22Rv1 (cell line): Measurements from ENCODE around the gene TNFSF9.
"Not testable (repeated sequence)": the region's sequence is repeated elsewhere in the genome, so short reads cannot be mapped to it uniquely, and the experiment has no call there.

Source experiments
- H3K27ac ChIP-seq: fragments of 450-650 bp; 2 replicates; pipeline ENCODE4 v1.5.1; 2017
- CTCF ChIP-seq: fragments of 450-650 bp; IDR thresholded peaks from 2 replicates; pipeline ENCODE4 v1.5.1; 2017; ENCODE audit warnings: mild to moderate bottlenecking
- ZFX ChIP-seq: fragments of 450-650 bp; IDR thresholded peaks from 2 replicates; pipeline ENCODE4 v1.6.1; 2017; ENCODE audit warnings: antibody characterized with exemption, borderline replicate concordance

The TNFSF9 gene

GRCh38 chr19:6534451-6535093, 3.7 kb downstream of the TNFSF9 start:
- TF ChIP-seq CTCF (no peak), ZFX (no peak)

GRCh38 chr19:6535558-6536137, 4.8 kb downstream of the TNFSF9 start:
- no peak overlapping the region for H3K27ac ChIP-seq
- TF ChIP-seq CTCF (no peak), ZFX (no peak)

More at GRCh38 chr19:6534451-6535093, 3.7 kb downstream of the TNFSF9 start:
- no peak overlapping the region for H3K27ac ChIP-seq

- no peak overlapping the region for H3K27ac ChIP-seq
- TF ChIP-seq ZFX, result no peak
- TF ChIP-seq CTCF, result no peak
Measured at GRCh38 chr19:6539514-6539913, 8.7 kb downstream of the TNFSF9 start.

- TF ChIP-seq ZFX, result no peak
- TF ChIP-seq CTCF, result no peak
- no peak overlapping the region for H3K27ac ChIP-seq
Measured at GRCh38 chr19:6540918-6541689, 10.3 kb downstream of the TNFSF9 start.

GRCh38 chr19:6543866-6544347, 13.1 kb downstream of the TNFSF9 start:
- no peak overlapping the region for H3K27ac ChIP-seq
- TF ChIP-seq ZFX (no peak), CTCF (no peak)

DNA sequence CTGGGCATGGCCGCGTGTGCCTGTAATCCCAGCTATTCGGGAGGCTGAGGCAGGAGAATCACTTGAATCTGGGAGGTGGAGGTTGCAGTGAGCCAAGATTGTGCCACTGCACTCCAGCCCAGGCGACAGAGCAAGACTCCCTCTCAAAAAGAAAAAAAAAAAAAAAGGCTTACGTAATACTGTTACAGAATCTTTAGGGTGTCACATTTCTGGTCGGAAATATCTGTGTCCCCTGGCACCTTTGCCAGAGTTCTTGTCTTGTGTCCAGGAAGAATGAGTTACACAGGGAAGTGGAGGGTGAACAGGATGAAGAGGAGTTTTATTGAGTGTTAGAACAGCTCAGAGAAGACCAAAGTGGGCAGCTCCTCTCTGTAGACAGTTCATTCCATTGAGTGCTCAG, 19.9 kb downstream of the TNFSF9 start:
- H3K27ac ChIP-seq, result not testable (repeated sequence)

GRCh38 chr19:6551091-6551490, 20.3 kb downstream of the TNFSF9 start:
- no peak overlapping the region for H3K27ac ChIP-seq
- no peak for TF ChIP-seq CTCF
